CD4-positive, CD25-positive, alpha-beta regulatory T cell (primary cell): Measurements from ENCODE around the gene ZSWIM2. TPM values are rescaled to one million over a fixed set of nuclear protein-coding genes. Genes with fewer than 3 reads are reported as not detected.
"Not testable (repeated sequence)": the region's sequence is repeated elsewhere in the genome, so short reads cannot be mapped to it uniquely, and the experiment has no call there.

Source experiments
- ATAC-seq, 2 donors: fragments of 150-1000 bp; cut with Tn5 transposase; one replicate each; pipeline ENCODE4 v1.10.0; 2021; ENCODE audit warnings: low read depth in 2 of 2, moderate number of reproducible peaks in 2 of 2, moderate library complexity in 1 of 2
- DNase-seq, 3 donors: peaks; one replicate each; pipeline versions ENCODE4 v3.0.0 to v3.0.0-alpha.2; 2012 to 2022; ENCODE audit warnings: mixed read lengths in 1 of 3
- H3K27ac ChIP-seq: one replicate; pipeline ENCODE4 v1.7.0; 2013; ENCODE audit warnings: mild to moderate bottlenecking, low read length; ENCODE audit not compliant: insufficient read depth, poor library complexity, severe bottlenecking
- H3K27me3 ChIP-seq: one replicate; pipeline ENCODE4 v1.7.0; 2013; ENCODE audit warnings: low read length; ENCODE audit not compliant: control insufficient read depth, insufficient read depth
- H3K36me3 ChIP-seq: one replicate; pipeline ENCODE4 v1.7.0; 2013; ENCODE audit warnings: mild to moderate bottlenecking, low read length, moderate library complexity; ENCODE audit not compliant: control insufficient read depth, insufficient read depth
- H3K4me1 ChIP-seq: 2 replicates; pipeline ENCODE4 v1.7.0; 2013; ENCODE audit warnings: mild to moderate bottlenecking, low read length; ENCODE audit not compliant: insufficient read depth, control insufficient read depth, poor library complexity, severe bottlenecking
- H3K4me3 ChIP-seq: one replicate; pipeline ENCODE4 v1.7.0; 2013; ENCODE audit warnings: low read depth, mild to moderate bottlenecking, low read length, moderate library complexity
- H3K9me3 ChIP-seq, 2 experiments: 1 replicate in 1 of 2; 2 replicates in 1 of 2; pipeline ENCODE4 v1.7.0; 2013; ENCODE audit warnings: low read length in 2 of 2, mild to moderate bottlenecking in 1 of 2, moderate library complexity in 1 of 2; ENCODE audit not compliant: control insufficient read depth in 2 of 2
- H3K27ac Mint-ChIP-seq, 3 donors: one replicate each; pipeline ENCODE4 v1.8.0; 2020 to 2022; ENCODE audit warnings: mild to moderate bottlenecking in 3 of 3, mixed read lengths in 3 of 3, moderate library complexity in 2 of 3
- H3K27me3 Mint-ChIP-seq: one replicate; pipeline ENCODE4 v1.8.0; 2022; ENCODE audit warnings: mild to moderate bottlenecking, mixed read lengths
- H3K36me3 Mint-ChIP-seq: one replicate; pipeline ENCODE4 v1.8.0; 2020; ENCODE audit warnings: mixed read lengths
- H3K4me1 Mint-ChIP-seq, 4 donors: one replicate each; pipeline ENCODE4 v1.8.0; 2020 to 2022; ENCODE audit warnings: mixed read lengths in 4 of 4, mild to moderate bottlenecking in 1 of 4
- H3K4me3 Mint-ChIP-seq, 4 donors: one replicate each; pipeline ENCODE4 v1.8.0; 2020 to 2022; ENCODE audit warnings: mild to moderate bottlenecking in 4 of 4, mixed read lengths in 4 of 4, moderate library complexity in 3 of 4
- H3K9me3 Mint-ChIP-seq, 7 donors: one replicate each; pipeline ENCODE4 v1.8.0; 2020 to 2022; ENCODE audit warnings: mixed read lengths in 7 of 7, mild to moderate bottlenecking in 3 of 7, moderate library complexity in 2 of 7
- polyA plus RNA-seq, 4 donors: library from polyadenylated mRNA; unstranded; fragments of 300-500 nt; fragmentation: Illumina TruSeq; gene quantifications; one replicate each; pipeline ENCODE4 v1.2.3, GENCODE V29; 2021
- total RNA-seq: library from RNA; stranded (reverse); gene quantifications from one replicate; pipeline ENCODE4 v1.2.3, GENCODE V29; 2022

ZSWIM2 gene
- total and polyA plus RNA-seq, 5 donors from 2014 or later = not detected

DNA sequence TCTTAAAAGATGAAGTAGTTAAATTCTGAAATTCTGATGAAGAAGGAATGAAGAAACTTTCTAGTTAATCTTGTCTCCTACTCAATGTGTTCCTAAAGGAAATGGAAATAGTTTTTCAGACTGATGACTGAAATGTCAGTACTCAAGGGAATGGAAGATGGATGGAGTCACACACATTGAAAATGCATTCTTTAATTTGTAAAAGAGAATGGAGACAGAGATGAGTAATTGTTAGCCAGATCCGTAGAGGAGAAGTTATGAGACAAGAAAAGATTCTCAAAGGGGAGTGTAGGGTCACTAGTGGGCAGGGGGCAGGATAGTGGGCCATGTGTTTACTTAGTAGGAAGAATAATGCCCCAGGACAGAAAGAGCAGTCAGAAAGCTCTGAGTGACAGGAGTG is 13.3 kb downstream of the ZSWIM2 start:
- Mint-ChIP-seq H3K4me3 (no peak overlapping the region), H3K4me1 (no peaks in the 10 kb centered on the region), H3K36me3 (no peaks in the 10 kb centered on the region), H3K9me3 (peaks cover 0 to 2% (median 0%) of the 10 kb centered on the region in 7 donors), H3K27ac (no peak overlapping the region), H3K27me3 (no peaks in the 10 kb centered on the region)
- Histone ChIP-seq H3K9me3 (no peaks in the 10 kb centered on the region), H3K36me3 (no peaks in the 10 kb centered on the region), H3K4me1 (no peaks in the 10 kb centered on the region), H3K4me3 (no peak overlapping the region), H3K27ac (no peak overlapping the region), H3K27me3 (no peaks in the 10 kb centered on the region)
- no peak for DNase-seq
- ATAC-seq = no peak

GRCh38 chr2:186827862-186828492 is 21.0 kb downstream of the ZSWIM2 start:
- Histone ChIP-seq H3K9me3 (no peaks in the 10 kb centered on the region), H3K27me3 (no peaks in the 10 kb centered on the region), H3K4me1 (no peaks in the 10 kb centered on the region), H3K4me3 (no peak overlapping the region), H3K27ac (no peak overlapping the region), H3K36me3 (no peaks in the 10 kb centered on the region)
- H3K4me1 Mint-ChIP-seq = no peaks in the 10 kb centered on the region
- H3K27me3 Mint-ChIP-seq = no peaks in the 10 kb centered on the region
- H3K36me3 Mint-ChIP-seq = no peaks in the 10 kb centered on the region
- ATAC-seq = no peak
- no peak for DNase-seq
- no peak overlapping the region for H3K27ac Mint-ChIP-seq
- peaks cover 0 to 5% (median 0%) of the 10 kb centered on the region in 7 donors for H3K9me3 Mint-ChIP-seq
- H3K4me3 Mint-ChIP-seq = no peak overlapping the region

- Histone ChIP-seq H3K9me3 (no peaks in the 10 kb centered on the region), H3K36me3 (no peaks in the 10 kb centered on the region), H3K4me3 (no peak overlapping the region), H3K27me3 (no peaks in the 10 kb centered on the region), H3K27ac (no peak overlapping the region), H3K4me1 (no peaks in the 10 kb centered on the region)
- Mint-ChIP-seq H3K27ac (no peak overlapping the region), H3K4me3 (no peak overlapping the region), H3K27me3 (no peaks in the 10 kb centered on the region), H3K36me3 (no peaks in the 10 kb centered on the region), H3K4me1 (no peaks in the 10 kb centered on the region), H3K9me3 (peaks cover 0 to 5% (median 0%) of the 10 kb centered on the region in 7 donors)
- DNase-seq (no peak), ATAC-seq (no peak)
Measured at GRCh38 chr2:186827411-186827810, 21.6 kb downstream of the ZSWIM2 start.

- Mint-ChIP-seq H3K4me1 (no peaks in the 10 kb centered on the region), H3K36me3 (no peaks in the 10 kb centered on the region), H3K9me3 (peaks cover 0 to 16% (median 0%) of the 10 kb centered on the region in 7 donors), H3K4me3 (no peak overlapping the region), H3K27me3 (no peaks in the 10 kb centered on the region), H3K27ac (no peak overlapping the region)
- H3K4me1 ChIP-seq = no peaks in the 10 kb centered on the region
- no peak overlapping the region for H3K4me3 ChIP-seq
- H3K9me3 ChIP-seq = no peaks in the 10 kb centered on the region
- no peak overlapping the region for H3K27ac ChIP-seq
- ATAC-seq = no peak
- no peak for DNase-seq
- H3K36me3 ChIP-seq = no peaks in the 10 kb centered on the region
- no peaks in the 10 kb centered on the region for H3K27me3 ChIP-seq
Measured at GRCh38 chr2:186822323-186822722, 26.6 kb downstream of the ZSWIM2 start.

- no peak for ATAC-seq
Measured at GRCh38 chr2:186820303-186820702, 28.7 kb downstream of the ZSWIM2 start.

GRCh38 chr2:186811760-186812159 is 37.2 kb downstream of the ZSWIM2 start:
- not testable (repeated sequence) for H3K36me3 ChIP-seq, DNase-seq, H3K4me3 ChIP-seq, H3K27me3 Mint-ChIP-seq, H3K9me3 ChIP-seq, H3K4me3 Mint-ChIP-seq, ATAC-seq, H3K27ac Mint-ChIP-seq, H3K27me3 ChIP-seq, H3K36me3 Mint-ChIP-seq, H3K4me1 Mint-ChIP-seq, H3K27ac ChIP-seq, H3K4me1 ChIP-seq
- H3K9me3 Mint-ChIP-seq = peaks cover 2 to 11% (median 7%) of the 10 kb centered on the region in 7 donors

More at GRCh38 chr2:186820303-186820702, 28.7 kb downstream of the ZSWIM2 start:
- H3K27ac ChIP-seq = no peak overlapping the region
- H3K36me3 ChIP-seq = no peaks in the 10 kb centered on the region
- H3K27ac Mint-ChIP-seq = no peak overlapping the region
- no peak overlapping the region for H3K4me3 ChIP-seq
- no peaks in the 10 kb centered on the region for H3K9me3 ChIP-seq
- no peak overlapping the region for H3K4me3 Mint-ChIP-seq
- H3K27me3 ChIP-seq = no peaks in the 10 kb centered on the region
- no peaks in the 10 kb centered on the region for H3K27me3 Mint-ChIP-seq
- no peaks in the 10 kb centered on the region for H3K36me3 Mint-ChIP-seq
- H3K4me1 Mint-ChIP-seq = no peaks in the 10 kb centered on the region
- DNase-seq = no peak
- peaks cover 3 to 17% (median 5%) of the 10 kb centered on the region in 7 donors for H3K9me3 Mint-ChIP-seq
- H3K4me1 ChIP-seq = no peaks in the 10 kb centered on the region

- DNase-seq (no peak), ATAC-seq (no peak)
- H3K27me3 Mint-ChIP-seq = peaks cover 4% of the 10 kb centered on the region
- Histone ChIP-seq H3K36me3 (no peaks in the 10 kb centered on the region), H3K4me1 (no peaks in the 10 kb centered on the region), H3K9me3 (no peaks in the 10 kb centered on the region), H3K4me3 (no peak overlapping the region), H3K27ac (no peak overlapping the region), H3K27me3 (no peaks in the 10 kb centered on the region)
- no peaks in the 10 kb centered on the region for H3K4me1 Mint-ChIP-seq
- H3K36me3 Mint-ChIP-seq = no peaks in the 10 kb centered on the region
- H3K27ac Mint-ChIP-seq = no peak overlapping the region
- no peak overlapping the region for H3K4me3 Mint-ChIP-seq
- H3K9me3 Mint-ChIP-seq = peaks cover 1 to 9% (median 5%) of the 10 kb centered on the region in 7 donors
Measured at GRCh38 chr2:186806591-186806990, 42.4 kb downstream of the ZSWIM2 start.

GRCh38 chr2:186798604-186799003 is 50.4 kb downstream of the ZSWIM2 start:
- not testable (repeated sequence) for H3K4me3 ChIP-seq, H3K27ac ChIP-seq, H3K36me3 ChIP-seq, H3K9me3 ChIP-seq, DNase-seq, H3K27me3 Mint-ChIP-seq, ATAC-seq, H3K4me1 Mint-ChIP-seq, H3K27ac Mint-ChIP-seq, H3K9me3 Mint-ChIP-seq, H3K36me3 Mint-ChIP-seq, H3K27me3 ChIP-seq, H3K4me1 ChIP-seq, H3K4me3 Mint-ChIP-seq
